Neural cell (in vitro differentiated cells): Measurements from ENCODE around the gene VSIG10L2.

Experiments used
- CTCF ChIP-seq: fragments of 450-650 bp; IDR thresholded peaks from 2 replicates; pipeline ENCODE4 v1.5.1; 2014; ENCODE audit warnings: antibody characterized with exemption, mild to moderate bottlenecking, moderate library complexity; ENCODE audit not compliant: poor library complexity, severe bottlenecking
- REST ChIP-seq: IDR thresholded peaks from 2 replicates; pipeline ENCODE4 v1.6.1; 2012; ENCODE audit warnings: borderline replicate concordance

GRCh38 chr11:125903711-125904659 lies 41.9 kb upstream of the VSIG10L2 start, which contains the start of gene DDX25:
- TF ChIP-seq CTCF (no peak), REST (peak; percentile 61)
